Endothelial cell of umbilical vein (primary cell): ENCODE data around the gene MTMR3. TPM values are rescaled to one million over a fixed set of nuclear protein-coding genes. Genes with fewer than 3 reads are reported as not detected.

ENCODE experiments used
- BruUV-seq: library from RNA; stranded (reverse); fragments of 400-500 nt; replicated peaks from 2 replicates; lab custom pipeline; 2021; lab: Mats Ljungman, UMichigan
- CTCF ChIA-PET: fragments of 300-600, 350-600 bp; sonication (Branson Sonifier 250); formaldehyde crosslinking; loops from one replicate; lab custom pipeline; 2021; ENCODE audit warnings: antibody characterized with exemption, inconsistent platforms; lab: Charles Lee
- POLR2A ChIA-PET: fragments of 300-600, 350-600 bp; sonication (Branson Sonifier 250); formaldehyde crosslinking; loops from one replicate; lab custom pipeline; 2021; ENCODE audit warnings: antibody characterized with exemption, inconsistent platforms; lab: Charles Lee
- DNase-seq: peaks from one replicate; pipeline ENCODE4 v3.0.0-alpha.2; 2011; ENCODE audit warnings: low read depth, low spot score
- FAIRE-seq: peaks from 2 replicates; lab custom pipeline; 2011; peaks lifted over from hg19 to GRCh38; lab: Jason Lieb, UNC
- H2AFZ ChIP-seq: 2 replicates; pipeline ENCODE4 v1.6.0; 2012; ENCODE audit warnings: low read depth, low read length, control low read depth, inconsistent platforms
- H3K27ac ChIP-seq: 2 replicates; pipeline ENCODE4 v1.5.1; 2011; ENCODE audit warnings: low read depth, mild to moderate bottlenecking, control low read depth, low read length, moderate library complexity; ENCODE audit not compliant: insufficient read depth
- H3K27me3 ChIP-seq, 2 experiments: 2 replicates each; pipeline versions ENCODE4 v1.6.0 to v1.6.1; 2011; ENCODE audit warnings: low read length in 2 of 2, mixed read lengths in 1 of 2; ENCODE audit not compliant: control insufficient read depth in 2 of 2, insufficient read depth in 2 of 2
- H3K36me3 ChIP-seq, 2 experiments: 2 replicates in 1 of 2; 3 replicates in 1 of 2; pipeline ENCODE4 v1.5.1; 2011; ENCODE audit warnings: low read length in 2 of 2, mild to moderate bottlenecking in 1 of 2, moderate library complexity in 1 of 2; ENCODE audit not compliant: control insufficient read depth in 2 of 2, insufficient read depth in 2 of 2; ENCODE audit errors: extremely low read depth in 1 of 2
- H3K4me1 ChIP-seq: 3 replicates; pipeline ENCODE4 v1.5.1; 2011; ENCODE audit warnings: mild to moderate bottlenecking, low read length; ENCODE audit not compliant: control insufficient read depth, insufficient read depth; ENCODE audit errors: extremely low read depth
- H3K4me2 ChIP-seq: 2 replicates; pipeline ENCODE4 v1.6.1; 2011; ENCODE audit warnings: low read length, control low read depth, mixed read lengths; ENCODE audit not compliant: insufficient read depth
- H3K4me3 ChIP-seq, 3 experiments: fragments of 200-600 bp in 1 of 3; sonication (generic), shearing (Covaris generic) in 1 of 3; replicated peaks in 1 of 3; 2 replicates each; pipeline ENCODE4 v1.5.1; 2011 to 2016; ENCODE audit warnings: control low read depth in 3 of 3, low read length in 3 of 3, mild to moderate bottlenecking in 2 of 3, inconsistent platforms in 1 of 3, low read depth in 1 of 3, moderate library complexity in 1 of 3; ENCODE audit not compliant: insufficient read depth in 1 of 3
- H3K79me2 ChIP-seq: 2 replicates; pipeline ENCODE4 v1.6.0; 2012; ENCODE audit warnings: low read length, inconsistent platforms; ENCODE audit not compliant: control insufficient read depth, insufficient read depth
- H3K9ac ChIP-seq: replicated peaks from 2 replicates; pipeline ENCODE3; 2011; ENCODE audit warnings: low read length, control low read depth; ENCODE audit not compliant: insufficient read depth; ENCODE audit errors: extremely low read depth
- H3K9me1 ChIP-seq: replicated peaks from 3 replicates; pipeline ENCODE4 v1.6.0; 2011; ENCODE audit warnings: mild to moderate bottlenecking, low read length; ENCODE audit not compliant: control insufficient read depth, insufficient read depth; ENCODE audit errors: extremely low read depth
- H3K9me3 ChIP-seq: replicated peaks from 2 replicates; pipeline ENCODE4 v1.5.1; 2012; ENCODE audit warnings: low read length, inconsistent platforms; ENCODE audit not compliant: control insufficient read depth, insufficient read depth
- H4K20me1 ChIP-seq: replicated peaks from 2 replicates; pipeline ENCODE3; 2011; ENCODE audit warnings: mild to moderate bottlenecking, low read length; ENCODE audit not compliant: control insufficient read depth, insufficient read depth; ENCODE audit errors: extremely low read depth
- EZH2 ChIP-seq: IDR thresholded peaks from 2 replicates; pipeline ENCODE4 v1.6.1; 2012; ENCODE audit warnings: borderline replicate concordance, low read depth, mild to moderate bottlenecking, moderate library complexity, low read length, inconsistent platforms; ENCODE audit not compliant: severe bottlenecking
- FOS ChIP-seq: IDR thresholded peaks from 2 replicates; pipeline ENCODE4 v1.6.1; 2011; ENCODE audit warnings: mild to moderate bottlenecking, low read length, moderate library complexity, borderline replicate concordance; ENCODE audit not compliant: insufficient read depth
- GATA2 ChIP-seq: IDR thresholded peaks from 2 replicates; pipeline ENCODE4 v1.7.0; 2011; ENCODE audit warnings: low read depth, mild to moderate bottlenecking, moderate library complexity, mixed read lengths, low read length; ENCODE audit not compliant: insufficient read length, insufficient read depth
- JUN ChIP-seq: IDR thresholded peaks from 2 replicates; pipeline ENCODE4 v1.6.1; 2011; ENCODE audit warnings: borderline replicate concordance, low read depth; ENCODE audit not compliant: insufficient read length, insufficient read depth
- MYC ChIP-seq: IDR thresholded peaks from one replicate; pipeline ENCODE4 v1.6.1; 2011; ENCODE audit warnings: mild to moderate bottlenecking, low read depth, low read length
- POLR2A ChIP-seq: IDR thresholded peaks from 2 replicates; pipeline ENCODE4 v1.6.1; 2012; ENCODE audit warnings: low read depth, mild to moderate bottlenecking, control low read depth, low read length
- POLR2AphosphoS5 ChIP-seq: IDR thresholded peaks from 2 replicates; pipeline ENCODE4 v1.6.1; 2012; ENCODE audit warnings: low read depth, mild to moderate bottlenecking, control low read depth, low read length, moderate library complexity; ENCODE audit not compliant: insufficient read depth
- dilution Hi-C: fragments of 300-500 bp; cut with MboI; formaldehyde crosslinking; loops from one replicate; pipeline ENCODE4 v1.15.0; 2019; ENCODE audit warnings: low sequenced_read_pairs; ENCODE audit not compliant: extremely low pct_ligation_motif_present
- intact Hi-C: fragments of 100-400 bp; cut with micrococcal nuclease; formaldehyde crosslinking; loops from one replicate; pipeline ENCODE4 v1.10.0; 2022
- polyA plus RNA-seq, 4 experiments: library from polyadenylated mRNA; depleted of rRNA in 3 of 4; stranded (reverse) in 3 of 4; unstranded in 1 of 4; fragments of >200 nt; gene quantifications; 2 replicates each; pipeline versions ENCODE4 v1.2.1 to v1.2.3, GENCODE V29; 2011 to 2012; ENCODE audit warnings: missing spikeins in 1 of 4
- total RNA-seq: library from RNA; stranded (reverse); gene quantifications from 2 replicates; pipeline ENCODE4 v1.2.3, GENCODE V29; 2021
- TF ChIP-seq, protein P1 (sequence below), 2 donors: IDR thresholded peaks; 1 replicate in 1 of 2; 2 replicates in 1 of 2; pipeline ENCODE4 v1.5.1; 2011; ENCODE audit warnings: low read length in 2 of 2, mild to moderate bottlenecking in 2 of 2, moderate library complexity in 2 of 2, control low read depth in 1 of 2, inconsistent platforms in 1 of 2, low read depth in 1 of 2; ENCODE audit not compliant: insufficient read depth in 1 of 2; ENCODE audit errors: extremely low read depth in 1 of 2
- TF ChIP-seq, protein P2 (sequence below): IDR thresholded peaks from 2 replicates; pipeline ENCODE4 v1.6.1; 2011; ENCODE audit not compliant: insufficient read depth, insufficient read length

Gene MTMR3
- total and polyA plus RNA-seq, 2 donors (not counting 3 experiments of a cell fraction or from before 2014, with no cell fraction given): 30.1 to 36.5 TPM

DNA sequence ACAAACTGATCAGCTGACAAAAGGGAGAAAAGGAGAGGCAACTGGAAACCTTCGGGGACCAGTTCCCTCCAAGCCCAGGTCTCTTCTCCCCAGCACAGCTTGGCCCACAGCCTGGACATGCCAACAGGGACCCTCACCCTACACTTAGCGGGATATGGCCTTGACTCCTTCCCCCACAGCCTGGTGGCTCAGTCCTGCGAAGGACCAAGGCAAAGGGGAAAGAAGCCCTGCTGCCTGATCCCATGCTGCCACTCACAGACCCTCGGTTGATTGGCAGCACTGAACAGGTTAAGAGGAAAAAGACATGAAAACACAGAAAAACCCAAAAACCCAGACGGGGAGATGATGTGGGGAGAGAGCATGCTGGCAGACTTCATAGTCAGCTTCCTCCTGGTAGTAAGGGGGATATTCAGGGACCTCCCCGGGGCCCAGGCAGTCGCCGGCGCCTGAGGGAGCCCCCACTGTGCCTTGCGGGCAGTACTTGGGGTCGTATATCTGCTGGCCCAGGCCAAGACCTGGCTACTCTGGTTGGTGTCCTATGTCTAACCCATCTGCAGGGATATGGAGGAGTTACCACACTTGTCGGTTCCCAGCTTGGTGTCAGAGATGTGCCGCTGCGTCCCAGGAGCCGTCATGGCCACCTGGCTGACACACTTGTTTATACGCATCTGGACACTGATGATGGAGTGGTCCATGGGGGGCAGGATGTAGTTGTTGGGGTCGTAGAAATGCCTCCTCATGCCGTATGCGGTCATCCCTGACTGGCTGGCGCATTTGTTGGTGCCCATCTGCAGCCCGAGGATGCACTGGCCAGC, 163.1 kb downstream of the MTMR3 start:
- H3K9me3 ChIP-seq: no peaks in the 10 kb centered on the region
- H3K9ac ChIP-seq: no peak overlapping the region
- H4K20me1 ChIP-seq: no peaks in the 10 kb centered on the region
- H3K36me3 ChIP-seq: no peaks in the 10 kb centered on the region
- H3K4me2 ChIP-seq: no peak overlapping the region
- CTCF ChIA-PET: interaction anchor here (1.0 to 1.2 kb wide), 2 partner anchors 32 to 42 kb away, joined by 3 to 4 read pairs; no protein-coding TSS in a partner anchor
- H3K27me3 ChIP-seq: no peaks in the 10 kb centered on the region
- dilution Hi-C loops (no loop called here), intact Hi-C loops (no loop called here)
- H3K9me1 ChIP-seq: no peaks in the 10 kb centered on the region
- H3K4me3 ChIP-seq: no peak overlapping the region
- H3K27ac ChIP-seq: no peak overlapping the region
- no peaks in the 10 kb centered on the region for H3K79me2 ChIP-seq
- BruUV-seq: no TSS peak
- peaks cover 19% of the 10 kb centered on the region for H3K4me1 ChIP-seq
- POLR2A ChIA-PET: interaction anchor here (0.7 kb wide), 1 partner anchor 205 kb away, joined by 3 read pairs; no protein-coding TSS in a partner anchor
- FAIRE-seq (no peak), DNase-seq (no peak)
- TF ChIP-seq, protein P1, sequence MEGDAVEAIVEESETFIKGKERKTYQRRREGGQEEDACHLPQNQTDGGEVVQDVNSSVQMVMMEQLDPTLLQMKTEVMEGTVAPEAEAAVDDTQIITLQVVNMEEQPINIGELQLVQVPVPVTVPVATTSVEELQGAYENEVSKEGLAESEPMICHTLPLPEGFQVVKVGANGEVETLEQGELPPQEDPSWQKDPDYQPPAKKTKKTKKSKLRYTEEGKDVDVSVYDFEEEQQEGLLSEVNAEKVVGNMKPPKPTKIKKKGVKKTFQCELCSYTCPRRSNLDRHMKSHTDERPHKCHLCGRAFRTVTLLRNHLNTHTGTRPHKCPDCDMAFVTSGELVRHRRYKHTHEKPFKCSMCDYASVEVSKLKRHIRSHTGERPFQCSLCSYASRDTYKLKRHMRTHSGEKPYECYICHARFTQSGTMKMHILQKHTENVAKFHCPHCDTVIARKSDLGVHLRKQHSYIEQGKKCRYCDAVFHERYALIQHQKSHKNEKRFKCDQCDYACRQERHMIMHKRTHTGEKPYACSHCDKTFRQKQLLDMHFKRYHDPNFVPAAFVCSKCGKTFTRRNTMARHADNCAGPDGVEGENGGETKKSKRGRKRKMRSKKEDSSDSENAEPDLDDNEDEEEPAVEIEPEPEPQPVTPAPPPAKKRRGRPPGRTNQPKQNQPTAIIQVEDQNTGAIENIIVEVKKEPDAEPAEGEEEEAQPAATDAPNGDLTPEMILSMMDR (IDR thresholded peaks at IDR 0.05; ENCODE audit: extremely low read depth in 1 of 2, insufficient read depth in 1 of 2, low read depth in 1 of 2, low read length in 2 of 2): no peak
- TF ChIP-seq POLR2AphosphoS5: no peak
- no peak for TF ChIP-seq GATA2
- no peak for TF ChIP-seq MYC
- TF ChIP-seq, protein P2, sequence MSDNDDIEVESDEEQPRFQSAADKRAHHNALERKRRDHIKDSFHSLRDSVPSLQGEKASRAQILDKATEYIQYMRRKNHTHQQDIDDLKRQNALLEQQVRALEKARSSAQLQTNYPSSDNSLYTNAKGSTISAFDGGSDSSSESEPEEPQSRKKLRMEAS: no peak
- TF ChIP-seq EZH2: no peak
- no peak for TF ChIP-seq JUN
- TF ChIP-seq POLR2A: no peak
- no peak for TF ChIP-seq FOS
- H2AFZ ChIP-seq: no peak overlapping the region
